Uterus (tissue), 4 donors: ENCODE data around the gene SYPL1. TPM values are rescaled to one million over a fixed set of nuclear protein-coding genes. Genes with fewer than 3 reads are reported as not detected.

Experiments
- DNase-seq, 2 donors: peaks; one replicate each; pipeline ENCODE4 v3.0.0-alpha.2; 2019 to 2020
- H3K27ac ChIP-seq, 2 donors: fragments of 200-600 bp; sonication (generic); 1 replicate in 1 of 2; 2 replicates in 1 of 2; pipeline ENCODE4 v1.5.1; 2016 to 2018
- H3K27me3 ChIP-seq, 2 donors: fragments of 200-600 bp; sonication (generic); one replicate each; pipeline ENCODE4 v1.5.1; 2018 to 2019; ENCODE audit warnings: control low read depth in 1 of 2
- H3K36me3 ChIP-seq, 2 donors: fragments of 200-600 bp; sonication (generic); one replicate each; pipeline ENCODE4 v1.5.1; 2019; ENCODE audit warnings: control low read depth in 1 of 2
- H3K4me1 ChIP-seq, 2 donors: fragments of 200-600 bp; sonication (generic); one replicate each; pipeline ENCODE4 v1.5.1; 2018 to 2019; ENCODE audit warnings: control low read depth in 1 of 2
- H3K4me3 ChIP-seq, 2 donors: fragments of 200-600 bp; sonication (generic); 1 replicate in 1 of 2; 2 replicates in 1 of 2; pipeline ENCODE4 v1.5.1; 2018 to 2019; ENCODE audit warnings: mild to moderate bottlenecking in 1 of 2
- H3K9me3 ChIP-seq, 2 donors: fragments of 200-600 bp; sonication (generic); one replicate each; pipeline ENCODE4 v1.5.1; 2019; ENCODE audit warnings: control low read depth in 1 of 2
- POLR2A ChIP-seq, 2 donors: fragments of 450-650 bp; IDR thresholded peaks; one replicate each; pipeline ENCODE4 v1.6.1; 2016; ENCODE audit warnings: antibody characterized with exemption in 2 of 2, mild to moderate bottlenecking in 1 of 2, moderate library complexity in 1 of 2
- intact Hi-C: fragments of 100-400 bp; cut with DNase I; formaldehyde crosslinking; loops from one replicate; pipeline ENCODE4 v1.15.1; 2023; ENCODE audit warnings: low total_unique reads
- total RNA-seq, 4 donors: library from RNA; depleted of rRNA in 3 of 4; stranded (reverse); fragments of >200 nt in 3 of 4; gene quantifications; one replicate each; pipeline versions ENCODE4 v1.1.0 to v1.2.4, GENCODE V29; 2014 to 2023
- TF ChIP-seq, protein P1 (sequence below), 4 experiments: fragments of 200-600 bp in 2 of 4; fragments of 450-650 bp in 2 of 4; sonication (generic) in 2 of 4; IDR thresholded peaks; one replicate each; pipeline ENCODE4 v1.5.1; 2016 to 2019; ENCODE audit warnings: antibody characterized with exemption in 4 of 4, mild to moderate bottlenecking in 2 of 4, moderate library complexity in 1 of 4
- donor health status: DM: yes; HTN: yes; CAD: no.

The SYPL1 gene
- total RNA-seq, 4 donors from 2014 or later = 123 to 220 (median 131) TPM

DNA sequence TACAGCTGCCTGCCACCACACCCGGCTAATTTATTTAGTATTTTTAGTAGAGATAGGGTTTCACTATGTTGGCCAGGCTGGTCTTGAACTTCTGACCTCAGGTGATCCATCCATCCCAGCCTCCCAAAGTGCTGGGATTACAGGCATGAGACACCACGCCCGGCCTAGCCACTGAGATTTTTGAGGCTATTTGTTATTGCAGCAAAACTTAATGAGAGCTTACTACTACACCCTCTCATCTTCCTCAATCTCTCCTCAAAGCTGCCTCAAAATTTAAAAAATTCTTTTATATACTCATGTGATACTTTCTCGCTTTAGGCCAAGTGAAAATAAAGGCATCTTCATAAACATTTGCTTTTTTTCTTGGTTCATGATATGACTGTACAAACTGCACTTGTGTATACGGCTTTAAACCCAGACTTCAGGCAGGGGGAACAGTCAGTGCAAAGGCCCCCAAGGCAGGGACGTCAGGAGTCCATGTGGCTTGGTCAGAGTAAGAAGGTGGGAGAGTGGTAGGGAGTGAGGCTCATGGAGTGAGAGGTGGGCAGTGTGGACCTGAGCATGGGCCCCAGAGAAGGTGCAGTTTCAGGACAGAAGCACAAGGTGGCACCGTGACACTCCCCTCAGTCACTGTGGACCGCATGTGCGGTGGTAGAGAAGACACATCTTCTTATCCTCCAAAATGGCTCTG, 55.5 kb downstream of the SYPL1 start:
- H3K4me1 ChIP-seq = no peaks in the 10 kb centered on the region
- intact Hi-C loops = loop anchor here (2.0 kb wide), 1 partner anchor 96 kb away; no protein-coding TSS in a partner anchor
- H3K36me3 ChIP-seq = no peaks in the 10 kb centered on the region
- no peak overlapping the region for H3K27ac ChIP-seq
- H3K4me3 ChIP-seq = no peak overlapping the region
- no peak for TF ChIP-seq POLR2A (IDR thresholded peaks at IDR 0.05)
- TF ChIP-seq, protein P1, sequence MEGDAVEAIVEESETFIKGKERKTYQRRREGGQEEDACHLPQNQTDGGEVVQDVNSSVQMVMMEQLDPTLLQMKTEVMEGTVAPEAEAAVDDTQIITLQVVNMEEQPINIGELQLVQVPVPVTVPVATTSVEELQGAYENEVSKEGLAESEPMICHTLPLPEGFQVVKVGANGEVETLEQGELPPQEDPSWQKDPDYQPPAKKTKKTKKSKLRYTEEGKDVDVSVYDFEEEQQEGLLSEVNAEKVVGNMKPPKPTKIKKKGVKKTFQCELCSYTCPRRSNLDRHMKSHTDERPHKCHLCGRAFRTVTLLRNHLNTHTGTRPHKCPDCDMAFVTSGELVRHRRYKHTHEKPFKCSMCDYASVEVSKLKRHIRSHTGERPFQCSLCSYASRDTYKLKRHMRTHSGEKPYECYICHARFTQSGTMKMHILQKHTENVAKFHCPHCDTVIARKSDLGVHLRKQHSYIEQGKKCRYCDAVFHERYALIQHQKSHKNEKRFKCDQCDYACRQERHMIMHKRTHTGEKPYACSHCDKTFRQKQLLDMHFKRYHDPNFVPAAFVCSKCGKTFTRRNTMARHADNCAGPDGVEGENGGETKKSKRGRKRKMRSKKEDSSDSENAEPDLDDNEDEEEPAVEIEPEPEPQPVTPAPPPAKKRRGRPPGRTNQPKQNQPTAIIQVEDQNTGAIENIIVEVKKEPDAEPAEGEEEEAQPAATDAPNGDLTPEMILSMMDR (IDR thresholded peaks at IDR 0.05) = peak; percentile 80 to 94 (median 87)
- H3K9me3 ChIP-seq = no peaks in the 10 kb centered on the region
- H3K27me3 ChIP-seq = no peaks in the 10 kb centered on the region
- peak; percentile 73 to 79 for DNase-seq

DNA sequence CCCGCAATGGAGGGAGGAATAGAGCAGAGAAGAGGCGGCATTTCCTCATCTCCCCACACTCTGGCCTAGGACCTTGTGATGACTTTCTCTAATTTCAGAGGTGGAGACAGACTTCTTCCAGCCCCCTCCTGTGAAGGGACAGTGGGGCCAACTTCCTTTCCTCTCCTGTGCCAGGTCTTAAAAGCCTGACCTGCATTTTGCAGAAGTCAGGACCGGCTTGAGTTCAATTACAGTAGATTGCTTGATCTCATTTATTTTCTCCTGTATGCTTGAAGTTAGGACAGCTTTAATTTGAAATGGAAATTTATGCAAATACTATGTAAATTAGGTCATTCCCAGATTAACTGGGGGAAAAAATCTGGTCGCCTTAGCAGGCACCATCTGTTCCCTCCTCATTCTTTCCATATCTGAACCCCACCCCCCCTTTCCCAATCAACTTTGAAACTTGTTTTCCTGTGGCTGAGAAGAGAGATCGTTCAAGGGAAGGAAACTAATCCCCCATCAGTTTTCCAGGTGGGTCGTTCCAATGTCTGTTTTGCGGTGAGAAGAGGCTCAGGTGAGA, 57.1 kb downstream of the SYPL1 start:
- DNase-seq = no peak
- no peaks in the 10 kb centered on the region for H3K36me3 ChIP-seq
- no peak for TF ChIP-seq POLR2A (IDR thresholded peaks at IDR 0.05)
- TF ChIP-seq, protein P1 (IDR thresholded peaks at IDR 0.05) = no peak
- H3K27ac ChIP-seq = no peak overlapping the region
- no peak overlapping the region for H3K4me3 ChIP-seq
- H3K9me3 ChIP-seq = no peaks in the 10 kb centered on the region
- intact Hi-C loops = no loop called here
- no peaks in the 10 kb centered on the region for H3K27me3 ChIP-seq
- H3K4me1 ChIP-seq = no peaks in the 10 kb centered on the region

DNA sequence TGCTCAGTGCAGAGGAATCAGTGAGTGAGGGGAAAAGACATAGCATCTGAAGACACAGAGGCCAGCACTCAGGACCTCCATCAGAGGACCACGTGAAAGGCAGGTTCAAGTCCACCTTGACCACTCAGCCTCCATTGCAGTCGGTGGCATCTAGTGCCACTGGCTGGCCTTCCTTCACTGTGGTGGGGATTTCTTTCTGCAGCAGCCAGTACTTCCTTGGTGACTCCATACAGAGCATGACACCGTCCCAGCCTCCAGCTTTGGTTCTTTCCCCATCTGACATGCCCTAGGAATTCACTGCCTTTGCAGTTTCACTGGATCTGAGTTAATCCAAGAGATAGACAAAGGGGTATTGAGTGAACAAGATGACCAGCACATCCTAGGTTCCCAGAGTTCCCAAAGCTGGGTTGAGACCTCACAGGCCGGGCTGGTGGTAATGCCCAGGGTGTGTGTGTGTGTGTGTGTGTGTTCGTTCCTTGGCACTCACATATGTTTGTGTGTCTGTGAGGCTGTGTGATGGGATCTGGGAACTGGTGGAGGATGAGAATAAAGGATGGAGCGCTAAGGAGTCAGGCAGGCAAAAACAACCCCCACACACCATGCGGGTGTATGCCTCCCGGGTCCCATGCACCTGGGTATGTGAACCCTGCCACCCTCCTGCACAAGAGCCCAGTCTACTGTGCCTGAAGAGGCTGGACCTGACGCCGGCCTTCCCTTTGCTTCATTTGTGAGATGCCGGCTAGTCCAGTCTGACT, 57.8 kb downstream of the SYPL1 start:
- no peaks in the 10 kb centered on the region for H3K4me1 ChIP-seq
- H3K27me3 ChIP-seq = no peaks in the 10 kb centered on the region
- H3K4me3 ChIP-seq = no peak overlapping the region
- H3K36me3 ChIP-seq = no peaks in the 10 kb centered on the region
- intact Hi-C loops = no loop called here
- H3K9me3 ChIP-seq = no peaks in the 10 kb centered on the region
- no peak for DNase-seq
- no peak overlapping the region for H3K27ac ChIP-seq
- no peak for TF ChIP-seq POLR2A (IDR thresholded peaks at IDR 0.05)
- TF ChIP-seq, protein P1 (IDR thresholded peaks at IDR 0.05) = no peak

DNA sequence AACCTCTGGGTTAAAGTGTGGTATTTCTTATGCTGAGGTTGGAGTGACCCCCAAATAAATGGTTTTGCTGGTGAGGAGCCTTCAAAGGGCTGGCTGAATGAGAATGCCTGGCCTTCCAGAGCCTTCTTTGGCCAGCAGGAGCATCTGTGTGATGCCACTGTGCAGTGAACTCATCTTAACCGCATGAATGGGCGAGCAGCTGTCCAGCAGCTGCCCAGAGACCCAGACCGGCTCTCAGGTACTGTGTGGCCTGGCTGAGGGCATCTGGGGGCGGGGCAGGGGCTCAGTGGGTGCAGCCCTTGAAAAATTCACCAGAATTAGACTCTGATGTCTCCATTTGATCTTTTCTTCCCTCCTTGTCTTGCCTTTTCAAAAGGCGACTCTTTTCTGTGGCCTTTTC, 59.0 kb downstream of the SYPL1 start:
- H3K36me3 ChIP-seq = no peaks in the 10 kb centered on the region
- no peaks in the 10 kb centered on the region for H3K4me1 ChIP-seq
- intact Hi-C loops = no loop called here
- H3K9me3 ChIP-seq = no peaks in the 10 kb centered on the region
- H3K27me3 ChIP-seq = no peaks in the 10 kb centered on the region
- DNase-seq = no peak
- no peak overlapping the region for H3K27ac ChIP-seq
- TF ChIP-seq, protein P1 (IDR thresholded peaks at IDR 0.05) = no peak
- no peak for TF ChIP-seq POLR2A (IDR thresholded peaks at IDR 0.05)
- no peak overlapping the region for H3K4me3 ChIP-seq

DNA sequence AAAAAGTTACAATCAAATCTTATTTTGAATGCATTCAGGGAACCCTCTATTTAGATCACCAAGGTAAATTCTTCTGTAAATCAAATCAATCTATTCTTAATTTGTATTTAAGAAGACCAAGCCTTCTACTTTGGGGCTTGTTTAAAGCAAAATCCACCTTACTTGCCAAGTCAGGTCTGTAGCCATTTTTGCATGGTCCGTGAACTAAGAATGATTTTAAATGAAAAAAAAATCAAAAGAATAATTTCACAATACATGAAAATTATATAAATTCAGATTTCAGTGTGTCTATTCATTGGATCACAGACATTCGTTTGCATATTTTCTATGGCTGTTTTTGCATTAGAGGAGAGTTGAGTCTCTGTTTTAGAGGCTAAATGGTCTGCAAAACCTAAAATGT, 59.4 kb downstream of the SYPL1 start:
- Histone ChIP-seq H3K4me3 (no peak overlapping the region), H3K27ac (no peak overlapping the region), H3K36me3 (no peaks in the 10 kb centered on the region), H3K27me3 (no peaks in the 10 kb centered on the region), H3K4me1 (no peaks in the 10 kb centered on the region), H3K9me3 (no peaks in the 10 kb centered on the region)
- no peak for DNase-seq
- no peak for TF ChIP-seq POLR2A (IDR thresholded peaks at IDR 0.05)
- intact Hi-C loops = no loop called here
